GM19035 (cell line): ENCODE results near the gene TSPAN4.

Source experiments
- ATAC-seq: cut with Tn5 transposase; IDR thresholded peaks from one replicate; pipeline ENCODE4 v1.9.1; 2021; ENCODE audit not compliant: unreplicated experiment

TSPAN4 gene

GRCh38 chr11:883527-883926 is 40.9 kb downstream of the TSPAN4 start:
- ATAC-seq = no peak

DNA sequence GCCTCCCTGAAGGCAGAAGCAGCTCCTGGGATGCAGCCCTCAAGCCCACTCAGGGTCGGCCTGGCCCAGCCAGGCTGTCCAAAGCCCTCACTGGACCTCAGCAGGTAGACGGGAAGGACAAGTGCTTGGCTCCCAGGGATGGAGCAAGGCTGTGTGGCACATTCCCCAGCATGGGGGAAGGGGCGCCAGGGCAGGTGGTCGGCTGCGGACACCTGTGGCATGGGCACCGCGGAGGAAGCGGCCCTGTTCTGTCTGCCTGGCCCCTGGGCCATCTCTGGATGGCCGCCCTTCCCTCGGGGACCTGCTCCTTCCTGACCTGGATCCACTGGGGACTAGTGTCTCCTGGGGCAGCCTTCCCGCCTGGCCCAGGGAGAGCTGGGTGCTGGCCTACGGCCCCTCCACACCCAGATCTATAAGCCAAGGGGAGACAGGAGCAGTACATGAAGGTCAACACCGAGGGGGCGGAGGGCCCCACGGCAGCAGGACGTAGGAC is 42.0 kb downstream of the TSPAN4 start:
- no peak for ATAC-seq

DNA sequence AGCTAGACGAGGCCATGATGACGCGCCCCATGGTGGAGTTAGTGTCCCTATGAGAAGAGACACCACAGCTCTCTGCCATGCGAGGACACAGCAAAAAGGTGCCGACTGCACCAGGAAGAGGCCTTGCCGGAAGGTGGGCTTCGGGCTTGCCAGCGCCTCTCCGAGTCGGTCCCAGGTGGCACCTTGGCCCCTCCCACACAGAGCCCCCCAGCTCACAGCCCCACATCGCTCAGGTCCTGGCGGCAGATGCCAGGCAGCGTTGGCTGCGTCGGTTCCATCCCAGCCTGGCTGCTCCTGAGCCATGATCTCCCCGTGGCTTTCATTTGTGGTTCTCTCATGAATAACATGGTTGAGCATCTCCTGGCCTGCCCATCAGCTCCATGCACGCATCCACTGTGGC is 43.9 kb downstream of the TSPAN4 start:
- ATAC-seq = no peak

GRCh38 chr11:887589-887988 is 44.9 kb downstream of the TSPAN4 start:
- ATAC-seq = no peak

- ATAC-seq = no peak
Measured at GRCh38 chr11:888310-889212, 45.9 kb downstream of the TSPAN4 start.

- no peak for ATAC-seq
Measured at GRCh38 chr11:889257-889656, 46.6 kb downstream of the TSPAN4 start.

DNA sequence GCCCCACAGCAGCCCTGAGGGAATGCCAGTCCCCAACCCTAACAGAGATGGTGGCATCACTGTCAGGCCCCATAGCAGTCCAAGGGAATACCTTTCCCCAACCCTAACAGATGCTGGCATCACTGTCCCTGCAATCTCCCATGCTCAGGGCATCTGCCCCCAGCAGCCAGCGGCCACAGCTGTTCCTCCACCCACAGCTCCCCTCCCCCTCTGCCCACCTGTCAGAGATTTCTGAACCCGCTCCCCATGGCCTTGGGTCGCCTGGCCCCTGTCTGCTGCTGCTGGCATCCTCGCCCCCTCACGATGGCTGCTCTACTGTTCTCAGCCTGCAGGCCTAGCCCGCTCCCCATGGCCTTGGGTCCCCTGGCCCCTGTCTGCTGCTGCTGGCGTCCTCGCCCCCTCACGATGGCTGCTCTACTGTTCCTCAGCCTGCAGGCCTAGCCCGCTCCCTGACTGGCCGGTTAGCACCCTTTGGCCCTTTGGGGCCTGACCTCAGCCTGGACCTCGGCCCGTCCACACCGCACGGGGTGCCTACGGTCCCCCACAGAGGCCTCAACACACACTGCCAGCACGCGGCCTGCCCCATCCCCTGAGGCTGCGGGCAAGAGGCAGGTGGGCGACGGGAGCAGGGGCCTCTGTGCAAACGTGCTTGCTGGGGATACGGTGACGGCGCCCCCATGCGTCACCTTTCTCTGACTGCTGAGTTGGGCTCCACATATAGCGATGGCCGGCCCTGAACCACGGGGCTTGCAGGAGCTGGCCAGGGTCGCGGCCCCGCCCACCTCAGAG is 47.2 kb downstream of the TSPAN4 start:
- ATAC-seq = no peak

- ATAC-seq = no peak
Measured at GRCh38 chr11:890794-891540, 48.3 kb downstream of the TSPAN4 start.

- ATAC-seq = no peak
Measured at GRCh38 chr11:893008-893654, 50.5 kb downstream of the TSPAN4 start.

DNA sequence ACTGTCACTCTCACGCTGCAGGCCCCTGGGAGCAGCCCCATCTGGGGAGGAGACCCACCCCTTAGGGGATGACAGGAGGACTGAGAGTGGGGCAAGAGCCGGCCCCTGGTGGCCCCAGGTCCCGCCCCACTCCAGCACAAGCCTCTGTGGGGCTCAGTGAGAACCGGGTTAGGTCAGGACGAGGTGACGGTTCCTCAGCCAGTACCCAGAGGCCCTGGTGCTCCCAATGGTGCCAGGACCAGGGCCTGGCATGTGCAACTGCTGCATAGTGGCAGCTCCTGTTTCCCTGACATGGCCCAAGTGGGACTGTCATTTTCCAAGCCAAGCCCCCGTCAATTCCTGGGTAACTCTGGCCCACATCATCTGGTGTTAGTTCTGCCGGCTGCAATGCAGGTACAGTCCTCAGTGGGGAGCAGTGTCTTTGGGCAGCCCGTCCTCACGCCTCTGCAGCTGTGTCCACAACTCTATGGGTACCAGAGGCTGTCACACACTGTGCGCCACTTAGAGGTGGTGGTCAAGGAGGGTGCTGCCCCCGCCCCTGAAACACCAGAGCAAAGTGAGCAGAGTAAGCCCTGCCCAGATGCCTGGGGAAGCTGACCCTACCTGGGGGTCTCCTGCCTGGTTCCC is 52.0 kb downstream of the TSPAN4 start:
- no peak for ATAC-seq

DNA sequence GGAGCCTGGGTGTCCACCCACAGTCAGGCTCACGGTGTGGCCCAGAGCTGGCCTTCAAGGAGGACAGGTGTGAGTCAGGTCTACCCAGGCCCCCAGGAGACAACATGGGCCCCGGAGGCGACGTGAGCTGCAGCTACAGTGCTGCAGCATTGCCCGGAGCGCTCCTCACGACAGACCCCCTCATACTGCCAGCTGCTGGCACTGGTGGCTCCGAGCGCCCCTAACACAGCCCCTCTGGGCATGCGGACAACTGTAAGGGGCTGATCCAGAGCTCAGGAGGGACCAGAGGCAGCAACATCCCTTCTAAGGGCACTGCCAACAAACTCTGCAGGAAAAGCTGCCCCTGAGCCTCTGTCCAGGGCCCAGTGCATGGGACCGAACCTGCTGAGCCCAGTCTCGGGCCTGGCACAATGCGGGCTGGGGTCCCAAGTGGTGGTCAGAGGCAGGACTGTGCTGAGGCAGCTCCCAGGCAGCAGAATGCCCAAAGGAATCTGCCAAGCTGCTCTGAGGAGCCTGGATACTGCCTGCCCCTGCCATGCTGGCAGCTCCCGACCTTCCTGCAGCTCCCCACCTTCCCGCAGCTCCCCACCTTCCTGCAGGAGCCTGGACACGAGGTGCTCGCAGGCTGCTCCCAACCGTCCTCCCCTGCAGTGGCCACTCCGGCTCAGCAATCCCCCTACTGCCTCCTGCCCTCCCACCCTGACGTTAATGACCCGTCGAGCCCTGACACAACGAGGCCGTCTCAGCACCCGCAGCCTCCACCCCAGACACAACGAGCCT is 52.9 kb downstream of the TSPAN4 start:
- no peak for ATAC-seq

DNA sequence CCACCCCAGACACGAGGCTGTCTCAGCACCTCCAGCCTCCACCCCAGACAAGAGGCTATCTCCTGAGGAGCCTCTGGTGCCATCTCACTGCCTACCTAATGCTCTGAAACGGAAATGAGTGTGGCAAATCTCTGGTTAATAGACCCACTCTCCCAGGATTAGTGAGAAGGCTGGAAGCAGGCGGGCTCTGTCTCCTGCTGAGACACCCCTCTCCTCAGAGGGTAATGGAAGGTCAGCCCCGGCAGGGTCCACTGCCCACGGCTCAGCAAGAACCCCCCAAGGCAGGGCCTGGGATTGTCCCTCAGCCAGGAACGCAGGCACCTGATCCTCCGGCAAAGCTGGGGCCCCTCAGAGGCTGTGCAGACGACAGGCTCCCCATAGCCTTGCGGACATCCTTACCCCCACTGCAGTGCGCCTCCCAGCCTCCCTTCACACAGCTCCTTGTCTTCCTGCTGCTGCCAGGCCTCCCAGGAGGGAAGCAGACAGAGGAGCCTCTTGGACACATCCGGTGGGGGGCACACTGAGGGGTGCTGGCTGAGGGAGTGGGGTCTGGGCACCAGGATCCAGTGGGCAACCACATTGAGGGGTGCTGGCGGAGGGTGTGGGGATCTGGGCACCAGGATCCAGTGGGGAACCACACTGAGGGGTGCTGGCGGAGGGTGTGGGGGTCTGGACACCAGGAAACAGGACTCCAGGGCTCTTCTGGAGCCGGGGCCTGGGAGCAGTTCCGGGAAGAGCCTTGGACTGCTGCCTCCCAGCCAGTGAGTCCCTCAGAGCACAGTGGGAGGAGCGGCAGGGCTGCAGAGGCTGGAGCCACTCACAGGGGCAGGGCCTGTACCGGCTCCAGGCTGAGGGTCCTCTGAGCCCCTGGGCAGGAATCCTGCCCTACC is 54.8 kb downstream of the TSPAN4 start:
- no peak for ATAC-seq

GRCh38 chr11:898143-898511 is 55.5 kb downstream of the TSPAN4 start:
- no peak for ATAC-seq

DNA sequence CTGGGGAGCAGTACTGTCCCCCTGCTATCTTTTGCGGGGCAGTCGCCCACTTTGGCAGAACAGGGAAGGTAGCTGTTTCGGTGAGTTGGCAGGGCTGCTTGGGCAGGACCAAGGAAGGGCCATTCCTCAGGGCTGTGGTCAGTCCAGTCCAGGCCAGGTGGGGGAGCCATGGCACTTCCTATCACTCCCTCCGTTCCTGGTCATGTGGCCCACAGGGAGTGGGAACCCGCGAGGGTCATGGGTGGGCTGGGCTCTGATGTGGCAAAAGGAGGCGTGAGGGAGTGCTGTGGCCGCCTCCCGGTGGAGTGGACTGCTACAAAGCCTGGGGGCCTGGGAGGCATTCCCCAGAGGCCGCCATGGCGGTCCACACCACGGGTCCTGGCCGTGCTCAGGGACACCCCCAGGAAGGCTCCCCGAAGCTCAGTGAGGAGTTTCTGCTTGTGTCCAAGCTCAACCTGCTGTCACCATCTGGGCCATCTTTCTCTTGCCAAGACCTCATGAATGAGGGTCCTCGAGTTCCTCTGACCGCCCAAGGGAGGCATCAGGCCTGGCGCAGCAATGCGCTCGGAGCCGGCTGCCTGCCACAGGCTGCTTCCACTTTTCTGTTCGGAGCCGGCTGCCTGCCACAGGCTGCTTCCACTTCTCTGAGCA is 56.0 kb downstream of the TSPAN4 start:
- ATAC-seq = no peak

DNA sequence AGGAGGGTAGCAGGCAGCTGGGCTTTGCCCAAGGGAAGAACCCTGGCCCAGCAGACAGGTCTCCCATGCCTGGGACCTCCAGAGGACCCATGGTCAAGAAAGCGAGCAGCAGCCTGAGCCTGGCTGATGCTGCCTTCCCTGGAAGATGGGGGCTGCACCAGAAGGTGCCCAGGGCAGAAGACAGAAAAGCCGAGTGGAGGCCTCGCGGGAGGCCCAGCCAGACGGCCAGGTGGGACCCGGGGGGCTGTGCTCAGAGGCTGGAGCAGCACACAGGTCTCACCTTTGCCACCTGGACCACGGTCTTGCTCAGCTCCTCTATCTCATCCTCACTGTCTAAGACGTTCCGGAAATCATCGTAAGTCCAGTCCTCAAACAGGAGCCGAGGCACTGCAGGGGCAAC is 57.1 kb downstream of the TSPAN4 start:
- ATAC-seq = no peak

DNA sequence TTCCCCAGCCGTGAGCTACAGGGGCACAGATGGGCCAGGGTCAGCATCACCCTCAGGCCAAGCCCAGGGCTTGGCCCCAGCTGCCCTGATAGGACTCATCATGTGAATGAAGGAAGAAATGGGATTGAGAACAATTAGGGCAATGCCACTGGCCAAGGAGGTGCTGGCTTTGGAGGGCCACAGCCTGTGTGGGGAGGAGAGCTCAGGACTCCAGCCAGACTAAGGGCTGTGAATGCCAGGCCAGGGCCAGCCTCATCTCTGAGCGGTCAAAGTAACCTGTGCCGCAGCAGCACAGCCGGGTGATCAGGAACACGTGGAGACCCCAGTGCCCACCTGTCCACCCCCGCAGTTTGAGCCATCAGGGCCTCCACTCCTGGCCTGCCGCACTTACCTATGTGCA is 57.9 kb downstream of the TSPAN4 start:
- no peak for ATAC-seq

- no peak for ATAC-seq
Measured at GRCh38 chr11:901452-902061, 58.9 kb downstream of the TSPAN4 start.

DNA sequence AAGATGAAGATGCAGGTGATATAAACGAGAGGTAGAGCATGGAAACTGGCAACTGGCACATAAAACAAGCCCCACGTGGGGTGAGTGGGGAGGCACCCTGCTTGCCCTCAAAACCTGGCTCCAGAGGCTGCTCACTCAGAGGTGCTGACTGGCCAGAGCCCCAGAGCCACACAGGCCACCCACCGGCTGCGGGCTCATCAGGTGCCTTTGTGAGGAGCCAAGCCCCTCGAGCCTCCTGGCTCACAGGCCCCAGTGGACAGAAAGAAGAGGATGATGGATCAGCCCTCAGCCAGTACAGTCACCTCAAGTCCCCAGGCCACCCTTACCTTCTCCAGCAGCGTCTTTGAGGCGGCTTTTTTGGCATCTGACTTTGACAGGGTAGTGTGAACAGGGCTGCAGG is 61.7 kb downstream of the TSPAN4 start:
- ATAC-seq = no peak
